Right cardiac atrium (tissue), 5 donors: ENCODE measurements around the gene ACTG2. TPM values are rescaled to one million over a fixed set of nuclear protein-coding genes. Genes with fewer than 3 reads are reported as not detected.

Experiments
- ATAC-seq, 2 donors: fragments of 200-7000 bp; cut with Tn5 transposase; one replicate each; pipeline versions ENCODE4 v1.8.0 to v1.9.1; 2020; ENCODE audit warnings: moderate library complexity in 2 of 2, mild to moderate bottlenecking in 1 of 2
- DNase-seq, 3 donors: peaks; one replicate each; pipeline ENCODE4 v3.0.0-alpha.2; 2020
- H3K27ac ChIP-seq: one replicate; pipeline ENCODE4 v1.5.1; 2013; ENCODE audit warnings: mild to moderate bottlenecking, low read length, control low read depth, moderate library complexity
- H3K27me3 ChIP-seq: one replicate; pipeline ENCODE4 v1.6.1; 2013; ENCODE audit not compliant: control insufficient read depth, insufficient read depth
- H3K4me1 ChIP-seq: one replicate; pipeline ENCODE4 v1.6.1; 2013; ENCODE audit warnings: low read length; ENCODE audit not compliant: control insufficient read depth, insufficient read depth
- H3K4me3 ChIP-seq: one replicate; pipeline ENCODE4 v1.5.1; 2013; ENCODE audit warnings: low read length, control low read depth
- H3K9me3 ChIP-seq: one replicate; pipeline ENCODE4 v1.6.1; 2013; ENCODE audit warnings: low read length; ENCODE audit not compliant: control insufficient read depth
- WGBS: extraction: QIAGEN DNeasy Blood & Tissue Kit; methylation state at CpG from one replicate; pipeline ENCODE4 v1.1.7; 2013; 5-methylcytosine and 5-hydroxymethylcytosine counted together
- intact Hi-C, 4 donors: fragments of 100-400 bp; cut with DNase I; formaldehyde crosslinking; loops; one replicate each; pipeline versions ENCODE4 v1.11.0 to v1.14.0; 2022 to 2023
- long read RNA-seq, 4 donors: library from polyadenylated mRNA; unstranded; transcript quantifications; one replicate each; pipeline ENCODE4 v2.0.0, GENCODE V29; 2020 to 2021
- polyA plus RNA-seq: library from polyadenylated mRNA; stranded (reverse); fragments of 200-250 nt; gene quantifications from one replicate; pipeline ENCODE4 v1.2.3, GENCODE V29; 2013
- total RNA-seq, 4 donors: library from RNA; stranded (reverse); fragmentation: NEBNext Ultra II Directional; extraction: Animal tissue kit (Norgen Biotek cat#: 25700); gene quantifications; one replicate each; pipeline ENCODE4 v1.2.1, GENCODE V29; 2021
- donor health status: healthy with polysubstance abuse.
- donor health status: DM: no; HTN: yes; CAD: no.
- donor health status: DM: no; HTN: no; CAD: no.
- donor health status: DM: no; HTN: yes; CAD: no; lungs with severe emphysema.
- donor health status: DM: yes; HTN: yes; CAD: no.

Gene ACTG2
- total RNA-seq, result 10 to 100 TPM in 1 of 4 donors, 1 to 10 TPM in 3; 1.4 to 26.4 (median 5.2) TPM
- 33.6 TPM for polyA plus RNA-seq
- long read RNA-seq, donor 1, transcript ACTG2-201 (9 exons, 1,530 nt), result major isoform, 15 of 18 reads
- long read RNA-seq, donor 1, partial matches to known transcripts, result 3 of 18 reads
- long read RNA-seq, donor 1, other reads (novel, unspliced or antisense), result 0 of 18 reads
- long read RNA-seq, donor 2, partial matches to known transcripts, result 1 of 3 reads
- long read RNA-seq, donor 2, other reads (novel, unspliced or antisense), result 0 of 3 reads
- long read RNA-seq, donor 3, partial matches to known transcripts, result 0 of 3 reads
- long read RNA-seq, donor 3, other reads (novel, unspliced or antisense), result 0 of 3 reads
- long read RNA-seq, donor 4, result 0 reads

- Histone ChIP-seq H3K4me3 (no peak within 1 kb of the TSS), H3K9me3 (no peaks in the 10 kb centered on the region), H3K27me3 (no peaks in the 10 kb centered on the region), H3K4me1 (no peaks in the 10 kb centered on the region), H3K27ac (no peak within 1 kb of the TSS)
- WGBS, result 78% methylated on average over 15 of the region's 15 CpGs
- intact Hi-C loops, result no loop called here
- DNase-seq, result no peak
- peak in 1 of 2 donors; percentile 39 for ATAC-seq
Observed at GRCh38 chr2:73892631-73893329, at the start of gene ACTG2. TSS of gene ACTG2 (plus strand) at chr2:73893008. CDS start at chr2:73901312, 8,304 bp downstream.

- intact Hi-C loops, result no loop called here
- no peaks in the 10 kb centered on the region for H3K27me3 ChIP-seq
- no peak overlapping the region for H3K27ac ChIP-seq
- H3K4me1 ChIP-seq, result peaks cover 1% of the 10 kb centered on the region
- H3K9me3 ChIP-seq, result no peaks in the 10 kb centered on the region
- DNase-seq (no peak), ATAC-seq (no peak)
- 44% methylated on average over 2 of the region's 2 CpGs for WGBS
- H3K4me3 ChIP-seq, result no peak overlapping the region
Observed at GRCh38 chr2:73844087-73844486, 48.7 kb upstream of the ACTG2 start.

- H3K27me3 ChIP-seq, result no peaks in the 10 kb centered on the region
- H3K4me3 ChIP-seq, result no peak overlapping the region
- no peaks in the 10 kb centered on the region for H3K9me3 ChIP-seq
- 89% methylated on average over 2 of the region's 2 CpGs for WGBS
- H3K27ac ChIP-seq, result no peak overlapping the region
- no peak for DNase-seq
- ATAC-seq, result no peak
- no peaks in the 10 kb centered on the region for H3K4me1 ChIP-seq
- intact Hi-C loops, result no loop called here
Observed at GRCh38 chr2:73850009-73850408, 42.8 kb upstream of the ACTG2 start.

GRCh38 chr2:73851274-73851673 is 41.5 kb upstream of the ACTG2 start:
- no peaks in the 10 kb centered on the region for H3K4me1 ChIP-seq
- no peak overlapping the region for H3K4me3 ChIP-seq
- H3K9me3 ChIP-seq, result no peaks in the 10 kb centered on the region
- no peak for DNase-seq
- H3K27me3 ChIP-seq, result no peaks in the 10 kb centered on the region
- no peak overlapping the region for H3K27ac ChIP-seq
- WGBS, result 82% methylated on average over 3 of the region's 3 CpGs
- intact Hi-C loops, result no loop called here
- no peak for ATAC-seq

- ATAC-seq (no peak), DNase-seq (no peak)
- Histone ChIP-seq H3K4me1 (no peaks in the 10 kb centered on the region), H3K9me3 (no peaks in the 10 kb centered on the region), H3K4me3 (no peak overlapping the region), H3K27ac (no peak overlapping the region), H3K27me3 (no peaks in the 10 kb centered on the region)
- intact Hi-C loops, result no loop called here
Observed at GRCh38 chr2:73852020-73852419, 40.8 kb upstream of the ACTG2 start.

- intact Hi-C loops, result no loop called here
- no peaks in the 10 kb centered on the region for H3K27me3 ChIP-seq
- WGBS, result 80% methylated on average over 2 of the region's 2 CpGs
- H3K4me1 ChIP-seq, result no peaks in the 10 kb centered on the region
- DNase-seq (no peak), ATAC-seq (no peak)
- no peaks in the 10 kb centered on the region for H3K9me3 ChIP-seq
- H3K4me3 ChIP-seq, result no peak overlapping the region
- H3K27ac ChIP-seq, result no peak overlapping the region
Observed at GRCh38 chr2:73855526-73855925, 37.3 kb upstream of the ACTG2 start.

- ATAC-seq, result no peak
- no peak overlapping the region for H3K27ac ChIP-seq
- no peaks in the 10 kb centered on the region for H3K9me3 ChIP-seq
- no peak for DNase-seq
- intact Hi-C loops, result no loop called here
- no peak overlapping the region for H3K4me3 ChIP-seq
- H3K4me1 ChIP-seq, result no peaks in the 10 kb centered on the region
- H3K27me3 ChIP-seq, result no peaks in the 10 kb centered on the region
Observed at GRCh38 chr2:73856214-73856613, 36.6 kb upstream of the ACTG2 start.

- Histone ChIP-seq H3K4me1 (peaks cover 1% of the 10 kb centered on the region), H3K4me3 (no peak overlapping the region), H3K27ac (no peak overlapping the region), H3K27me3 (no peaks in the 10 kb centered on the region), H3K9me3 (no peaks in the 10 kb centered on the region)
- intact Hi-C loops, result no loop called here
- WGBS, result 92% methylated on average over 6 of the region's 6 CpGs
- DNase-seq (no peak), ATAC-seq (no peak)
Observed at GRCh38 chr2:73859721-73860586, 32.9 kb upstream of the ACTG2 start.

- WGBS, result 66% methylated on average over 2 of the region's 2 CpGs
- intact Hi-C loops, result no loop called here
- Histone ChIP-seq H3K4me3 (no peak overlapping the region), H3K27me3 (no peaks in the 10 kb centered on the region), H3K4me1 (peaks cover 1% of the 10 kb centered on the region), H3K27ac (no peak overlapping the region), H3K9me3 (no peaks in the 10 kb centered on the region)
- ATAC-seq, result no peak
- no peak for DNase-seq
Observed at GRCh38 chr2:73862987-73863386, 29.8 kb upstream of the ACTG2 start.

GRCh38 chr2:73868204-73868978 is 24.4 kb upstream of the ACTG2 start:
- ATAC-seq (no peak), DNase-seq (no peak)
- H3K27me3 ChIP-seq, result no peaks in the 10 kb centered on the region
- H3K27ac ChIP-seq, result no peak overlapping the region
- no peak overlapping the region for H3K4me3 ChIP-seq
- peaks cover 3% of the 10 kb centered on the region for H3K4me1 ChIP-seq
- H3K9me3 ChIP-seq, result no peaks in the 10 kb centered on the region
- intact Hi-C loops, result no loop called here
- whole genome bisulfite sequencing, result 94% methylated on average over 9 of the region's 9 CpGs
